CD4-positive, alpha-beta T cell treated with Interleukin-10 for 1 hour (primary cell): ENCODE data around the gene ZNF678.
"Not testable (repeated sequence)": the region's sequence is repeated elsewhere in the genome, so short reads cannot be mapped to it uniquely, and the experiment has no call there.

ENCODE experiments used
- DNase-seq: peaks from one replicate; pipeline ENCODE4 v3.0.0-alpha.2; 2020

ZNF678 gene

GRCh38 chr1:227556288-227556687 lies 7.1 kb upstream of the ZNF678 start:
- no peak for DNase-seq

- DNase-seq = no peak
Observed at GRCh38 chr1:227557962-227558725, 5.2 kb upstream of the ZNF678 start.

GRCh38 chr1:227558732-227559262 lies 4.6 kb upstream of the ZNF678 start:
- DNase-seq = no peak

- no peak for DNase-seq
Observed at GRCh38 chr1:227559499-227559898, 3.9 kb upstream of the ZNF678 start.

- DNase-seq = no peak
Observed at GRCh38 chr1:227559926-227560325, 3.4 kb upstream of the ZNF678 start.

- DNase-seq = no peak
Observed at GRCh38 chr1:227560393-227561173, 2.8 kb upstream of the ZNF678 start.

- DNase-seq = no peak
Observed at GRCh38 chr1:227561241-227561907, 2.0 kb upstream of the ZNF678 start.

- DNase-seq = no peak
Observed at GRCh38 chr1:227562037-227562436, 1.3 kb upstream of the ZNF678 start.

GRCh38 chr1:227562933-227563323 lies 428 bp upstream of the ZNF678 start:
- DNase-seq = no peak

- no peak for DNase-seq
Observed at GRCh38 chr1:227567256-227567655, 3.9 kb downstream of the ZNF678 start.

- no peak for DNase-seq
Observed at GRCh38 chr1:227568593-227568992, 5.2 kb downstream of the ZNF678 start.

GRCh38 chr1:227572752-227573151 lies 9.4 kb downstream of the ZNF678 start:
- no peak for DNase-seq

- DNase-seq = no peak
Observed at GRCh38 chr1:227574926-227575325, 11.6 kb downstream of the ZNF678 start.

GRCh38 chr1:227576189-227576588 lies 12.8 kb downstream of the ZNF678 start:
- no peak for DNase-seq

- no peak for DNase-seq
Observed at GRCh38 chr1:227577500-227577899, 14.1 kb downstream of the ZNF678 start.

GRCh38 chr1:227583354-227583753 lies 20.0 kb downstream of the ZNF678 start:
- no peak for DNase-seq

GRCh38 chr1:227586733-227587132 lies 23.4 kb downstream of the ZNF678 start:
- no peak for DNase-seq

GRCh38 chr1:227587968-227588367 lies 24.6 kb downstream of the ZNF678 start:
- DNase-seq = no peak

GRCh38 chr1:227588769-227589168 lies 25.4 kb downstream of the ZNF678 start:
- not testable (repeated sequence) for DNase-seq

- not testable (repeated sequence) for DNase-seq
Observed at GRCh38 chr1:227589777-227590176, 26.4 kb downstream of the ZNF678 start.

GRCh38 chr1:227596222-227596621 lies 32.9 kb downstream of the ZNF678 start:
- DNase-seq = not testable (repeated sequence)

GRCh38 chr1:227603327-227603726 lies 40.0 kb downstream of the ZNF678 start:
- no peak for DNase-seq

GRCh38 chr1:227604446-227604845 lies 41.1 kb downstream of the ZNF678 start:
- no peak for DNase-seq
